OCI-LY1 (cell line): Measurements from ENCODE around the gene ANO3.

Experiments used
- H2AFZ ChIP-seq: fragments of 200-600 bp; sonication (generic), shearing (Covaris generic); 2 replicates; pipeline ENCODE4 v1.6.0; 2014; ENCODE audit warnings: antibody characterized with exemption, mild to moderate bottlenecking, low read length
- H3F3A ChIP-seq: fragments of 200-600 bp; sonication (generic), shearing (Covaris generic); 2 replicates; pipeline ENCODE4 v1.6.0; 2014; ENCODE audit warnings: mild to moderate bottlenecking, antibody characterized with exemption, low read length, moderate library complexity; ENCODE audit not compliant: insufficient read depth
- H3K27ac ChIP-seq: fragments of 200-600 bp; sonication (generic); 2 replicates; pipeline ENCODE4 v1.5.1; 2014; ENCODE audit warnings: low read length, mixed run types, mild to moderate bottlenecking, low read depth; ENCODE audit not compliant: poor library complexity, severe bottlenecking
- H3K27me3 ChIP-seq: fragments of 200-600 bp; sonication (generic); 2 replicates; pipeline ENCODE4 v1.6.0; 2014; ENCODE audit warnings: antibody characterized with exemption, mild to moderate bottlenecking, low read length, moderate library complexity; ENCODE audit not compliant: insufficient read depth
- H3K36me3 ChIP-seq: fragments of 200-600 bp; sonication (generic); 2 replicates; pipeline ENCODE4 v1.6.1; 2014; ENCODE audit warnings: mild to moderate bottlenecking, antibody characterized with exemption, low read length, moderate library complexity, mixed read lengths; ENCODE audit not compliant: insufficient read depth
- H3K4me1 ChIP-seq: fragments of 200-600 bp; sonication (generic); 2 replicates; pipeline ENCODE4 v1.5.1; 2014; ENCODE audit warnings: mild to moderate bottlenecking, low read length, moderate library complexity; ENCODE audit not compliant: insufficient read depth, severe bottlenecking
- H3K4me2 ChIP-seq: fragments of 200-600 bp; sonication (generic), shearing (Covaris generic); 2 replicates; pipeline ENCODE4 v1.6.1; 2014; ENCODE audit warnings: low read length
- H3K4me3 ChIP-seq: fragments of 200-600 bp; sonication (generic); 2 replicates; pipeline ENCODE4 v1.5.1; 2014; ENCODE audit warnings: low read length, low read depth, mild to moderate bottlenecking, mixed read lengths; ENCODE audit not compliant: poor library complexity, severe bottlenecking
- H3K79me2 ChIP-seq: fragments of 200-600 bp; shearing (Covaris generic); 2 replicates; pipeline ENCODE4 v1.6.1; 2016; ENCODE audit warnings: mixed run types, low read length, mixed read lengths; ENCODE audit not compliant: insufficient read depth
- H3K9ac ChIP-seq: fragments of 200-600 bp; sonication (generic), shearing (Covaris generic); 2 replicates; pipeline ENCODE4 v1.6.1; 2014; ENCODE audit warnings: mild to moderate bottlenecking, low read length, mixed read lengths
- H3K9me2 ChIP-seq: fragments of 200-600 bp; sonication (generic), shearing (Covaris generic); 2 replicates; pipeline ENCODE4 v1.6.1; 2014; ENCODE audit warnings: low read depth, mild to moderate bottlenecking, low read length, mixed read lengths
- H3K9me3 ChIP-seq: fragments of 200-600 bp; shearing (Covaris generic); 2 replicates; pipeline ENCODE4 v1.6.1; 2014; ENCODE audit warnings: low read length, mixed read lengths
- H4K20me1 ChIP-seq: fragments of 200-600 bp; sonication (generic), shearing (Covaris generic); 2 replicates; pipeline ENCODE4 v1.6.0; 2016; ENCODE audit warnings: mild to moderate bottlenecking, low read length; ENCODE audit not compliant: insufficient read depth
- EZH2 ChIP-seq: fragments of 200-600 bp; sonication (generic), shearing (Covaris generic); IDR thresholded peaks from 2 replicates; pipeline ENCODE4 v1.8.0; 2017; ENCODE audit warnings: borderline replicate concordance, mixed run types, mild to moderate bottlenecking, antibody characterized with exemption, low read length, moderate library complexity, mixed read lengths
- TF ChIP-seq, protein P1 (sequence below): fragments of 200-600 bp; sonication (generic), shearing (Covaris generic); IDR thresholded peaks from 2 replicates; pipeline ENCODE4 v1.5.1; 2017; ENCODE audit warnings: mild to moderate bottlenecking, antibody characterized with exemption, low read length, moderate library complexity, mixed read lengths

The ANO3 gene

DNA sequence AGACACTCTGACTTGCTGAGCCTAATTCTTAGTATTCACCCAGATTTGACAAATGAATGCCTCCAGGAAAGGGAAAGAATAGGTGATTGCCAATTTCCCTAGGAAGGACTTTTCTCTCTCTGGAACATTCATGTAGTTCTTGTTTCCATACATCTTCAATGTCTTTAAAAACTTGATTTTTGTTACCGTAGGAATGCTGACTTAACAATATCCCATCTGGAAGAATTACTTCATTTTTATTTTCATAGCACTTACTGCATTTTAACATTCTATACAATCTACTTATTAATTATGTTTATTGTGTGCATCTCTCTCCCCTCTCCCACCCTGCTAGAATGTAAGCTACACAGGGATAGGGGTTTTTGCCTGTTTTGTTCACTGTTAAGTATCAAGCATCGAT lies 323.4 kb downstream of the ANO3 start:
- no peak overlapping the region for H3K9ac ChIP-seq
- no peaks in the 10 kb centered on the region for H3K9me3 ChIP-seq
- no peaks in the 10 kb centered on the region for H3K4me1 ChIP-seq
- H4K20me1 ChIP-seq, result no peaks in the 10 kb centered on the region
- no peak overlapping the region for H2AFZ ChIP-seq
- no peaks in the 10 kb centered on the region for H3K9me2 ChIP-seq
- H3K27ac ChIP-seq, result no peak overlapping the region
- TF ChIP-seq, protein P1, sequence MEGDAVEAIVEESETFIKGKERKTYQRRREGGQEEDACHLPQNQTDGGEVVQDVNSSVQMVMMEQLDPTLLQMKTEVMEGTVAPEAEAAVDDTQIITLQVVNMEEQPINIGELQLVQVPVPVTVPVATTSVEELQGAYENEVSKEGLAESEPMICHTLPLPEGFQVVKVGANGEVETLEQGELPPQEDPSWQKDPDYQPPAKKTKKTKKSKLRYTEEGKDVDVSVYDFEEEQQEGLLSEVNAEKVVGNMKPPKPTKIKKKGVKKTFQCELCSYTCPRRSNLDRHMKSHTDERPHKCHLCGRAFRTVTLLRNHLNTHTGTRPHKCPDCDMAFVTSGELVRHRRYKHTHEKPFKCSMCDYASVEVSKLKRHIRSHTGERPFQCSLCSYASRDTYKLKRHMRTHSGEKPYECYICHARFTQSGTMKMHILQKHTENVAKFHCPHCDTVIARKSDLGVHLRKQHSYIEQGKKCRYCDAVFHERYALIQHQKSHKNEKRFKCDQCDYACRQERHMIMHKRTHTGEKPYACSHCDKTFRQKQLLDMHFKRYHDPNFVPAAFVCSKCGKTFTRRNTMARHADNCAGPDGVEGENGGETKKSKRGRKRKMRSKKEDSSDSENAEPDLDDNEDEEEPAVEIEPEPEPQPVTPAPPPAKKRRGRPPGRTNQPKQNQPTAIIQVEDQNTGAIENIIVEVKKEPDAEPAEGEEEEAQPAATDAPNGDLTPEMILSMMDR, result no peak
- TF ChIP-seq EZH2, result no peak
- H3K79me2 ChIP-seq, result no peaks in the 10 kb centered on the region
- H3K36me3 ChIP-seq, result no peaks in the 10 kb centered on the region
- no peaks in the 10 kb centered on the region for H3F3A ChIP-seq
- no peak overlapping the region for H3K4me2 ChIP-seq
- no peaks in the 10 kb centered on the region for H3K27me3 ChIP-seq
- H3K4me3 ChIP-seq, result no peak overlapping the region

DNA sequence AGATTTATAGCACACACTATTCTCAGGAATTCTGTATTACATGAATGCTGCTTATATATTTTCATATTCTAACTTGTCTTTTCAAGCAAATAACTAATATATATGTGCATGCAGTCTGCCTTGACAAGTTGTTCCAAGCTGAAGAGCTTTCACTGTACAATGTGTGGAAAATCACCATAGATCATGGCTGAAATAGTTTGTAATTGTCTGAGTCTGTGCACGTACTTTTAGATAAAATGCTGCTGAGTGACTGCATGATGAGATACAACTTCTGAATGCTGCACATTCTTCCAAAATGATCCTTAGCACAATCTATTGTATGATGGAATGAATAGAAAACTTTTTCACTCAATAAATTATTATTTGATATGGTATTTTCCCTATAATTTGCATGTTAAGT lies 331.0 kb downstream of the ANO3 start:
- no peak overlapping the region for H3K4me2 ChIP-seq
- H3K27ac ChIP-seq, result no peak overlapping the region
- H4K20me1 ChIP-seq, result no peaks in the 10 kb centered on the region
- no peak overlapping the region for H3K9ac ChIP-seq
- TF ChIP-seq, protein P1, result no peak
- no peak for TF ChIP-seq EZH2
- no peaks in the 10 kb centered on the region for H3K4me1 ChIP-seq
- no peaks in the 10 kb centered on the region for H3K27me3 ChIP-seq
- no peak overlapping the region for H3K4me3 ChIP-seq
- no peaks in the 10 kb centered on the region for H3F3A ChIP-seq
- H3K36me3 ChIP-seq, result no peaks in the 10 kb centered on the region
- H3K9me2 ChIP-seq, result no peaks in the 10 kb centered on the region
- H3K79me2 ChIP-seq, result no peaks in the 10 kb centered on the region
- no peak overlapping the region for H2AFZ ChIP-seq
- H3K9me3 ChIP-seq, result no peaks in the 10 kb centered on the region

DNA sequence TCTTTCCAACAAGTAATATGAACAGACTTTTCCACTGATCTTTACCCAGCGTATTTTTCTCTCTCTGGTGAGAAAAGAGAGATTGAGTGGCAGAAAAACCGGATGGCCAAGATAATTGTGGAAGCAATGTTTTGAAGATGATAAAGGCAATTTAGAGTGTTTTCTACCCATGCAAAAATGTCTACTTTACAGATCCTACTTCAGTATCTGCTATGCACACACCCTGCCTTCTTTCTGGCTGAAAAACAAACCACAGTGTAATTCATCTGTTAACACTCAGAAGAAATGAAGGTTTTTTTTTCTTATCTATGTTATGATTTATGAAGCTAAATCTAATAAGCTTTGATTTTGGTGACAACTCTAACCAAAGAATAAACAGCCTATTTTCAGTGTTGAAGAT lies 333.1 kb downstream of the ANO3 start:
- no peaks in the 10 kb centered on the region for H3K9me3 ChIP-seq
- no peak overlapping the region for H3K27ac ChIP-seq
- H3K4me2 ChIP-seq, result no peak overlapping the region
- no peak overlapping the region for H3K4me3 ChIP-seq
- no peaks in the 10 kb centered on the region for H3K79me2 ChIP-seq
- H2AFZ ChIP-seq, result no peak overlapping the region
- H3K36me3 ChIP-seq, result no peaks in the 10 kb centered on the region
- H4K20me1 ChIP-seq, result no peaks in the 10 kb centered on the region
- no peak for TF ChIP-seq EZH2
- TF ChIP-seq, protein P1, result no peak
- H3F3A ChIP-seq, result no peaks in the 10 kb centered on the region
- no peak overlapping the region for H3K9ac ChIP-seq
- H3K4me1 ChIP-seq, result no peaks in the 10 kb centered on the region
- no peaks in the 10 kb centered on the region for H3K9me2 ChIP-seq
- no peaks in the 10 kb centered on the region for H3K27me3 ChIP-seq
